Measurements from ENCODE around the gene CHRD. TPM values are rescaled to one million over a fixed set of nuclear protein-coding genes. Genes with fewer than 3 reads are reported as not detected.

The CHRD gene
- total RNA-seq, 1 experiment from 2014 or later = 1.8 TPM

- Histone ChIP-seq H3K27ac (ENCODE audit: insufficient read length, low read depth, low read length) (no peak overlapping the region), H4K91ac (ENCODE audit: insufficient read length, low read depth, low read length) (no peak overlapping the region), H3K56ac (ENCODE audit: insufficient read length, low read depth, low read length) (no peak overlapping the region), H3K4me1 (ENCODE audit: insufficient read depth, low read length) (no peaks in the 10 kb centered on the region), H2AFZ (ENCODE audit: low read length) (no peak overlapping the region), H3T11ph (ENCODE audit: low read length) (no peak overlapping the region), H4K5ac (ENCODE audit: insufficient read length, low read depth, low read length) (no peak overlapping the region), H4K8ac (replicated peaks; ENCODE audit: insufficient read length, low read depth, low read length) (no peak overlapping the region), H2BK12ac (ENCODE audit: insufficient read length, low read depth, low read length) (no peak overlapping the region), H3K79me1 (ENCODE audit: insufficient read depth, low read depth, low read length, poor library complexity, severe bottlenecking) (no peaks in the 10 kb centered on the region), H2BK20ac (ENCODE audit: low read depth, low read length, poor library complexity, severe bottlenecking) (no peak overlapping the region), H2BK5ac (ENCODE audit: insufficient read length, low read length) (no peak overlapping the region), H2BK120ac (ENCODE audit: low read depth, low read length, poor library complexity, severe bottlenecking) (no peak overlapping the region), H2BK15ac (ENCODE audit: low read depth, low read length) (no peak overlapping the region), H3K18ac (ENCODE audit: insufficient read length, low read depth, low read length) (no peak overlapping the region), H3K9ac (ENCODE audit: extremely low read depth, insufficient read length, low read length) (no peak overlapping the region), H3K23me2 (ENCODE audit: insufficient read length, low read depth, low read length, poor library complexity, severe bottlenecking) (peaks cover 10% of the 10 kb centered on the region), H3K4me2 (ENCODE audit: insufficient read depth, insufficient read length, low read length) (no peak overlapping the region), H3K79me2 (ENCODE audit: insufficient read depth, low read length) (no peaks in the 10 kb centered on the region), H3K4ac (ENCODE audit: low read depth, low read length) (no peak overlapping the region), H4K20me1 (ENCODE audit: control insufficient read depth, insufficient read depth, insufficient read length) (peaks cover 4% of the 10 kb centered on the region), H3K27me3 (ENCODE audit: insufficient read depth, low read length) (no peaks in the 10 kb centered on the region), H2AK5ac (ENCODE audit: insufficient read length, low read length) (no peak overlapping the region), H3K23ac (ENCODE audit: insufficient read length, low read depth, low read length) (no peak overlapping the region), H3K9me3 (ENCODE audit: control insufficient read depth, low read depth, low read length) (no peaks in the 10 kb centered on the region), H3K14ac (ENCODE audit: insufficient read depth, low read length) (no peak overlapping the region)
- H3K27ac Mint-ChIP-seq = peak overlapping the region in 2 of 3 experiments; percentile 73 to 77; a peak in 4 of 7 replicates
- no peak for TF ChIP-seq CTCF (conservative IDR thresholded peaks at IDR 0.05)
- H3K4me3 Mint-ChIP-seq = no peak overlapping the region; a peak in 1 of 5 replicates
- no peak for DNase-seq
- no CpG with 5 or more reads among the region's 3 CpGs for WGBS (ENCODE audit: extremely low coverage, insufficient read length, low lambda C conversion rate)
- no peaks in the 10 kb centered on the region for H3K9me3 Mint-ChIP-seq
- H3K36me3 Mint-ChIP-seq (ENCODE audit: insufficient read depth in 1 of 3, low read depth in 3 of 3) = peaks cover 48 to 67% (median 56%) of the 10 kb centered on the region in 3 experiments; a peak in 6 of 7 replicates
- no peaks in the 10 kb centered on the region; the same call in none of the 2 replicates for H3K27me3 Mint-ChIP-seq (ENCODE audit: low read depth)
- peaks cover 29 to 32% of the 10 kb centered on the region in 2 experiments for H3K4me1 Mint-ChIP-seq
Observed at GRCh38 chr3:184333700-184334099, 46.2 kb upstream of the CHRD start.
